Measurements from ENCODE around the gene THPO. TPM values are rescaled to one million over a fixed set of nuclear protein-coding genes. Genes with fewer than 3 reads are reported as not detected.

Gene THPO
- total RNA-seq, 1 donor from 2014 or later, result 0.24 TPM

DNA sequence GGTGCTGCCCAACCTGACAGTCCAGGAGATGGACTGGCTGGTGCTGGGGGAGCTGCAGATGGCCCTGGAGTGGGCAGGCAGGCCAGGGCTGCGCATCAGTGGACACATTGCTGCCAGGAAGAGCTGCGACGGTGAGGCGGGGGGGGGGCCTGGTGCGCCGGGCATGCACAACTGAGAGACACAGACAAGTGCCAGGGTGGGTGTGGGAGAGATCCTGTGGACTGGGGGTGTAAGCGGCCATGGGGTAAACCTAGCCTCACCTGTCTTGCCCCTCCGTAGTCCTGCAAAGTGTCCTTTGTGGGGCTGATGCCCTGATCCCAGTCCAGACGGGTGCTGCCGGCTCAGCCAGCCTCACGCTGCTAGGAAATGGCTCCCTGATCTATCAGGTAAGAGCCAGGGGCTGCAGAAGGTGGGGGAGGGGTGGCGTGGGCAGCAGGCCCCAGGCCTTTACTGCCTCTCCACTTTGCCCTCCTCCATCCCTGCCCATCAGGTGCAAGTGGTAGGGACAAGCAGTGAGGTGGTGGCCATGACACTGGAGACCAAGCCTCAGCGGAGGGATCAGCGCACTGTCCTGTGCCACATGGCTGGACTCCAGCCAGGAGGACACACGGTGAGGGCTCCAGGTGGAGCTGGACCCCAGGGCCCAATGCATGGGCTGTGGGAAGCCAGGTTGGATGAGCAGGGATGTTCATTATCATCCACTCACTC is 5.2 kb upstream of the THPO start:
- Histone ChIP-seq H3K27me3 (ENCODE audit: low read depth) (peaks cover 32% of the 10 kb centered on the region), H3K4me3 (no peak overlapping the region), H3K27ac (no peak overlapping the region), H3K9me3 (no peaks in the 10 kb centered on the region), H3K4me1 (peaks cover 15% of the 10 kb centered on the region), H3K36me3 (no peaks in the 10 kb centered on the region)
- intact Hi-C loops (cut with DNase I), result no loop called here
- ATAC-seq (no peak), DNase-seq (no peak)
- TF ChIP-seq, protein P1, sequence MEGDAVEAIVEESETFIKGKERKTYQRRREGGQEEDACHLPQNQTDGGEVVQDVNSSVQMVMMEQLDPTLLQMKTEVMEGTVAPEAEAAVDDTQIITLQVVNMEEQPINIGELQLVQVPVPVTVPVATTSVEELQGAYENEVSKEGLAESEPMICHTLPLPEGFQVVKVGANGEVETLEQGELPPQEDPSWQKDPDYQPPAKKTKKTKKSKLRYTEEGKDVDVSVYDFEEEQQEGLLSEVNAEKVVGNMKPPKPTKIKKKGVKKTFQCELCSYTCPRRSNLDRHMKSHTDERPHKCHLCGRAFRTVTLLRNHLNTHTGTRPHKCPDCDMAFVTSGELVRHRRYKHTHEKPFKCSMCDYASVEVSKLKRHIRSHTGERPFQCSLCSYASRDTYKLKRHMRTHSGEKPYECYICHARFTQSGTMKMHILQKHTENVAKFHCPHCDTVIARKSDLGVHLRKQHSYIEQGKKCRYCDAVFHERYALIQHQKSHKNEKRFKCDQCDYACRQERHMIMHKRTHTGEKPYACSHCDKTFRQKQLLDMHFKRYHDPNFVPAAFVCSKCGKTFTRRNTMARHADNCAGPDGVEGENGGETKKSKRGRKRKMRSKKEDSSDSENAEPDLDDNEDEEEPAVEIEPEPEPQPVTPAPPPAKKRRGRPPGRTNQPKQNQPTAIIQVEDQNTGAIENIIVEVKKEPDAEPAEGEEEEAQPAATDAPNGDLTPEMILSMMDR (IDR thresholded peaks at IDR 0.05), result no peak

DNA sequence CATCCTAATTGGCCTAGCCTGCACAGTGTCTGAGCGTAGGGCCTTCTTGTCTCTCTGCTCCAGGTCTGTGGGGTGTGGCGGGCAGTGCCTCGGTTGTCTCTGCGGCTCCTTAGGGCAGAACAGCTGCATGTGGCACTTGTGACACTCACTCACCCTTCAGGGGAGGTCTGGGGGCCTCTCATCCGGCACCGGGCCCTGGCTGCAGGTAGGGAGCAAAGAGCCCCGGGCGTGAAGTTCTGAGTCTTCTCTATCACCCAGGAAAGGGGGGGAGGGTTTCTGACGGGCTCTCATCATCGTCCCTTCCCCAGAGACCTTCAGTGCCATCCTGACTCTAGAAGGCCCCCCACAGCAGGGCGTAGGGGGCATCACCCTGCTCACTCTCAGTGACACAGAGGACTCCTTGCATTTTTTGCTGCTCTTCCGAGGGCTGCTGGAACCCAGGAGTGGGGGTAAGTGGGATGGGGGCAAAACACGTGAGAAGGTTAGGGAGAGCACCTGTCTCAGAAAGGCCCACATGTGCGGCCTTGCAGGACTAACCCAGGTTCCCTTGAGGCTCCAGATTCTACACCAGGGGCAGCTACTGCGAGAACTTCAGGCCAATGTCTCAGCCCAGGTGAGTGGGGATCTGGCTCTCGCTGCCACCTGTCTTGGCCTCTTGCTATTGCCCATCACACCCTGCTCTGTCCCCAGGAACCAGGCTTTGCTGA is 4.5 kb upstream of the THPO start:
- intact Hi-C loops (cut with DNase I), result no loop called here
- ATAC-seq, result no peak

DNA sequence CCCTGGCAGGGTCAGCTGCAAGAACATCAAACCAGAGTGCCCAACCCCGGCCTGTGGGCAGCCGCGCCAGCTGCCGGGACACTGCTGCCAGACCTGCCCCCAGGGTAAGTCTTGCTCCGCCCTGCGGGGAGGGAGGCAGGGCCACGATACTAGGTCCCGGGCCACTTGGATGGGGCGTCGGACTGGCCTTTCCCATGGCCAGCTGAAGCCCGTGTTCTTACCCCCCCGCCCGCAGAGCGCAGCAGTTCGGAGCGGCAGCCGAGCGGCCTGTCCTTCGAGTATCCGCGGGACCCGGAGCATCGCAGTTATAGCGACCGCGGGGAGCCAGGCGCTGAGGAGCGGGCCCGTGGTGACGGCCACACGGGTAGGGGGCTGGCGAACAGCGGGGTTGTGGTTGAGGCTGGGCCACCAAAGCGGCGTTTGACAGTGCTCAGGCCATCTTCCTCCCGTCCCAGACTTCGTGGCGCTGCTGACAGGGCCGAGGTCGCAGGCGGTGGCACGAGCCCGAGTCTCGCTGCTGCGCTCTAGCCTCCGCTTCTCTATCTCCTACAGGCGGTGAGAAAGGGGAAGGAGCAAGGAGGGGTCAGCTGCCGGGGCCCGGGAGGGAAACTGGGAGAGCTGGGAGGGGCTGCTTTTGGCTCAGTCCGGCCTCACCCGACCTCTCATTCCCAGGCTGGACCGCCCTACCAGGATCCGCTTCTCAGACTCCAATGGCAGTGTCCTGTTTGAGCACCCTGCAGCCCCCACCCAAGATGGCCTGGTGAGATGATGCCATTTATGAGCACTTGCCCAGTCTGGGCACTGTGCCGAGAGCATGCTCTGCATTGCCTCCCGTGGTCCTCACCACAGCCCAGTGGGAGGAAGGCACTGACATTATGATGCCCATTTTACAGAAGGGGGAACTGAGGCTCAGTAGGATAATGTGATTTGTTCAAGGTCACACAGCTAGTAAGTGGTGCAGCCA is 3.5 kb upstream of the THPO start:
- DNase-seq (no peak), ATAC-seq (peak; percentile 22 to 39)
- TF ChIP-seq, protein P1 (IDR thresholded peaks at IDR 0.05), result no peak
- intact Hi-C loops (cut with DNase I), result no loop called here
- H3K4me3 ChIP-seq, result peak overlapping the region; percentile 53
- peaks cover 32% of the 10 kb centered on the region for H3K27me3 ChIP-seq (ENCODE audit: low read depth)
- H3K4me1 ChIP-seq, result peaks cover 20% of the 10 kb centered on the region
- no peaks in the 10 kb centered on the region for H3K36me3 ChIP-seq
- H3K9me3 ChIP-seq, result no peaks in the 10 kb centered on the region
- peak overlapping the region; percentile 0 for H3K27ac ChIP-seq

More for the DNA sequence above, 4.5 kb upstream of the THPO start:
- Histone ChIP-seq H3K4me3 (no peak overlapping the region), H3K36me3 (no peaks in the 10 kb centered on the region), H3K27me3 (ENCODE audit: low read depth) (peaks cover 35% of the 10 kb centered on the region), H3K4me1 (peaks cover 20% of the 10 kb centered on the region), H3K27ac (no peak overlapping the region), H3K9me3 (no peaks in the 10 kb centered on the region)
- DNase-seq, result no peak
- TF ChIP-seq, protein P1 (IDR thresholded peaks at IDR 0.05), result no peak

DNA sequence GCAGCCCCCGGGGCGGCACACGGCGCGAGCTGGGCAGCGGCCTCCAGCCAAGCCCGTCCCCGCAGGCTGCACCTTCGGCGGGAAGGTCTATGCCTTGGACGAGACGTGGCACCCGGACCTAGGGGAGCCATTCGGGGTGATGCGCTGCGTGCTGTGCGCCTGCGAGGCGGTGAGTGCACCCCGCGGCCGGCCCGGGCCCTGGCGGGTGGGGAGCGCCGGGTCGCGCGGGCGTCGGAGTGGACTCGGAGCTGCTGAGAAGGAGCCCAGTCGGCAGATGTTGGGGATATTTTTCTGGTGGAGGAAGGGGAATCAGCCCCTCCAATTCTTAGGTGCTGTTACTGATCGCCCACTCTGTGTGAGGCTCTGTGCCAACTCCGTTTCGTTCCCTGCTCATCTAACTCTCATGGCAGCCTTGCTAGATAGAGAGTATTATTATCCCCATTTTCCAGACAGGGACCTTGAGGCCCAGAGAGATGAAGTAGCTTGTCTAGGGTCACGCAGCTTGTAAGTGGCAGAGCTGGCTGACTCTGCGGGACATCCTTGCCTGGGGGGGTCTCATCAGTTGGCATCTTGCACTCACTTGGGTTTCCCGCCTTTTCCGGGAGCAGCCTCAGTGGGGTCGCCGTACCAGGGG is 2.7 kb upstream of the THPO start:
- TF ChIP-seq, protein P1 (IDR thresholded peaks at IDR 0.05), result no peak
- H3K36me3 ChIP-seq, result no peaks in the 10 kb centered on the region
- peaks cover 28% of the 10 kb centered on the region for H3K27me3 ChIP-seq (ENCODE audit: low read depth)
- peak; percentile 9 to 25 for ATAC-seq
- H3K4me1 ChIP-seq, result peaks cover 20% of the 10 kb centered on the region
- peak overlapping the region; percentile 0 for H3K27ac ChIP-seq
- no peak for DNase-seq
- H3K9me3 ChIP-seq, result no peaks in the 10 kb centered on the region
- H3K4me3 ChIP-seq, result peak overlapping the region; percentile 53
- intact Hi-C loops (cut with DNase I), result no loop called here

DNA sequence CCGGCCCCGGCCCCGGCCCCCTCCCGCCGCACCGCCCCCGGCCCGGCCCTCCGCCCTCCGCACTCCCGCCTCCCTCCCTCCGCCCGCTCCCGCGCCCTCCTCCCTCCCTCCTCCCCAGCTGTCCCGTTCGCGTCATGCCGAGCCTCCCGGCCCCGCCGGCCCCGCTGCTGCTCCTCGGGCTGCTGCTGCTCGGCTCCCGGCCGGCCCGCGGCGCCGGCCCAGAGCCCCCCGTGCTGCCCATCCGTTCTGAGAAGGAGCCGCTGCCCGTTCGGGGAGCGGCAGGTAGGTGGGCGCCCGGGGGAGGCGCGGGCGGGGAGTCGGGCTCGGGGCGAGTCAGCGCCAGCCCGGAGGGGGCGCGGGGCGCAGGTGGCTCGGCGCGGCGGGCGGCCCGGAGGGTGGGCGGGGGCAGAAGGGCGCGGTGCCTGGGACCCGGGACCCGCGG is 2.2 kb upstream of the THPO start:
- H3K4me3 ChIP-seq, result peak overlapping the region; percentile 53
- H3K4me1 ChIP-seq, result peaks cover 20% of the 10 kb centered on the region
- ATAC-seq (peak; percentile 48 to 56), DNase-seq (peak; percentile 66)
- no peaks in the 10 kb centered on the region for H3K9me3 ChIP-seq
- H3K27ac ChIP-seq, result no peak overlapping the region
- TF ChIP-seq, protein P1 (IDR thresholded peaks at IDR 0.05), result no peak
- H3K36me3 ChIP-seq, result no peaks in the 10 kb centered on the region
- peaks cover 28% of the 10 kb centered on the region for H3K27me3 ChIP-seq (ENCODE audit: low read depth)
- intact Hi-C loops (cut with DNase I), result no loop called here
